GM18505 (cell line): Measurements from ENCODE around the gene MT1A.

Experiments
- ATAC-seq: cut with Tn5 transposase; IDR thresholded peaks from one replicate; pipeline ENCODE4 v1.9.1; 2021; ENCODE audit not compliant: unreplicated experiment
- POLR2A ChIP-seq: IDR thresholded peaks from 4 replicates; pipeline ENCODE4 v1.6.1; 2011; ENCODE audit warnings: borderline replicate concordance; ENCODE audit not compliant: insufficient read depth, insufficient read length; ENCODE audit errors: extremely low read depth

MT1A gene

GRCh38 chr16:56637814-56638750 lies at the start of gene MT1A:
Gene MT1A, plus strand, starts transcription at chr16:56638666. Its CDS starts 73 bp downstream, at chr16:56638739.
- ATAC-seq: no peak
- no peak for TF ChIP-seq POLR2A

GRCh38 chr16:56588781-56589140 lies 49.7 kb upstream of the MT1A start:
- ATAC-seq: no peak
- no peak for TF ChIP-seq POLR2A

- no peak for TF ChIP-seq POLR2A
- ATAC-seq: no peak
Observed at GRCh38 chr16:56589141-56590039, 49.1 kb upstream of the MT1A start, which contains the start of gene MT3. Gene MT3, plus strand, starts transcription at chr16:56589528. Its CDS starts 63 bp downstream, at chr16:56589591.

- no peak for TF ChIP-seq POLR2A
- no peak for ATAC-seq
Observed at GRCh38 chr16:56591377-56592060, 46.9 kb upstream of the MT1A start.

GRCh38 chr16:56593573-56594291 lies 44.7 kb upstream of the MT1A start:
- ATAC-seq: no peak

GRCh38 chr16:56594292-56594619 lies 44.2 kb upstream of the MT1A start:
- no peak for TF ChIP-seq POLR2A

More at GRCh38 chr16:56593573-56594291, 44.7 kb upstream of the MT1A start:
- no peak for TF ChIP-seq POLR2A

GRCh38 chr16:56600398-56600999 lies 38.0 kb upstream of the MT1A start:
- no peak for TF ChIP-seq POLR2A
- ATAC-seq: no peak

More at GRCh38 chr16:56594292-56594619, 44.2 kb upstream of the MT1A start:
- ATAC-seq: no peak

GRCh38 chr16:56601325-56601724 lies 37.1 kb upstream of the MT1A start:
- ATAC-seq: no peak
- TF ChIP-seq POLR2A: no peak

- ATAC-seq: no peak
- no peak for TF ChIP-seq POLR2A
Observed at GRCh38 chr16:56603589-56603988, 34.9 kb upstream of the MT1A start.

- no peak for ATAC-seq
- TF ChIP-seq POLR2A: no peak
Observed at GRCh38 chr16:56604966-56605365, 33.5 kb upstream of the MT1A start.

GRCh38 chr16:56605475-56605874 lies 33.0 kb upstream of the MT1A start:
- ATAC-seq: no peak
- TF ChIP-seq POLR2A: no peak

- no peak for ATAC-seq
- TF ChIP-seq POLR2A: no peak
Observed at GRCh38 chr16:56606071-56606475, 32.4 kb upstream of the MT1A start.
